GM21367 (cell line): ENCODE results near the gene MTAP.
"Not testable (repeated sequence)": the region's sequence is repeated elsewhere in the genome, so short reads cannot be mapped to it uniquely, and the experiment has no call there.

Source experiments
- ATAC-seq: cut with Tn5 transposase; IDR thresholded peaks from one replicate; pipeline ENCODE4 v1.9.1; 2021; ENCODE audit not compliant: unreplicated experiment

MTAP gene

GRCh38 chr9:21904776-21905175, 102.3 kb downstream of the MTAP start:
- no peak for ATAC-seq

GRCh38 chr9:21906213-21906612, 103.8 kb downstream of the MTAP start:
- ATAC-seq: no peak

- no peak for ATAC-seq
Measured at GRCh38 chr9:21906881-21907280, 104.4 kb downstream of the MTAP start.

- peak; percentile 80 for ATAC-seq
Measured at GRCh38 chr9:21919377-21920362, 117.2 kb downstream of the MTAP start.

- no peak for ATAC-seq
Measured at GRCh38 chr9:21923694-21924093, 121.3 kb downstream of the MTAP start.

- no peak for ATAC-seq
Measured at GRCh38 chr9:21927752-21928151, 125.3 kb downstream of the MTAP start.

GRCh38 chr9:21931428-21931827, 129.0 kb downstream of the MTAP start:
- ATAC-seq: no peak

- ATAC-seq: no peak
Measured at GRCh38 chr9:21933281-21933680, 130.8 kb downstream of the MTAP start.

GRCh38 chr9:21933865-21934264, 131.4 kb downstream of the MTAP start:
- ATAC-seq: no peak

- ATAC-seq: no peak
Measured at GRCh38 chr9:21935631-21936030, 133.2 kb downstream of the MTAP start.

- no peak for ATAC-seq
Measured at GRCh38 chr9:21936161-21936560, 133.7 kb downstream of the MTAP start.

- no peak for ATAC-seq
Measured at GRCh38 chr9:21941337-21941995, 139.0 kb downstream of the MTAP start.

- no peak for ATAC-seq
Measured at GRCh38 chr9:21943464-21943863, 141.0 kb downstream of the MTAP start.

GRCh38 chr9:21945606-21946005, 143.2 kb downstream of the MTAP start:
- ATAC-seq: no peak

GRCh38 chr9:21958833-21959232, 156.4 kb downstream of the MTAP start:
- ATAC-seq: no peak

GRCh38 chr9:21959268-21959667, 156.8 kb downstream of the MTAP start:
- ATAC-seq: not testable (repeated sequence)

- no peak for ATAC-seq
Measured at GRCh38 chr9:21961569-21961968, 159.1 kb downstream of the MTAP start.

- peak; percentile 63 for ATAC-seq
Measured at GRCh38 chr9:21964925-21965385, 162.5 kb downstream of the MTAP start.

GRCh38 chr9:21965401-21965951, 163.0 kb downstream of the MTAP start:
- peak; percentile 88 for ATAC-seq

GRCh38 chr9:21966140-21966851, 163.9 kb downstream of the MTAP start:
- no peak for ATAC-seq

GRCh38 chr9:21967169-21967568, 164.7 kb downstream of the MTAP start:
- no peak for ATAC-seq
